Erythroblast (primary cell): ENCODE data around the gene RAD51B.

Experiments used
- DNase-seq, 2 experiments: peaks; one replicate each; lab custom pipeline; 2025; lab: John Stamatoyannopoulos, UW
- GATA1 ChIP-seq: IDR thresholded peaks from 2 replicates; pipeline ENCODE4 v1.6.1; 2011; ENCODE audit warnings: low read depth, mild to moderate bottlenecking, control low read depth, low read length, moderate library complexity
- POLR2A ChIP-seq: IDR thresholded peaks from 2 replicates; pipeline ENCODE4 v1.6.1; 2011; ENCODE audit warnings: mild to moderate bottlenecking, low read length

Gene RAD51B

GRCh38 chr14:68708343-68708742 lies 888.8 kb downstream of the RAD51B start:
- no peak for DNase-seq
- no peak for TF ChIP-seq POLR2A
- no peak for TF ChIP-seq GATA1

GRCh38 chr14:68709007-68709406 lies 889.4 kb downstream of the RAD51B start:
- TF ChIP-seq GATA1: no peak
- no peak for TF ChIP-seq POLR2A

GRCh38 chr14:68710776-68711175 lies 891.2 kb downstream of the RAD51B start:
- no peak for TF ChIP-seq GATA1
- no peak for TF ChIP-seq POLR2A

More at GRCh38 chr14:68709007-68709406, 889.4 kb downstream of the RAD51B start:
- no peak for DNase-seq

GRCh38 chr14:68711561-68712309 lies 892.2 kb downstream of the RAD51B start:
- TF ChIP-seq POLR2A: no peak
- no peak for TF ChIP-seq GATA1
- DNase-seq: no peak

More at GRCh38 chr14:68710776-68711175, 891.2 kb downstream of the RAD51B start:
- peak; percentile 11 to 25 for DNase-seq

GRCh38 chr14:68712703-68713370 lies 893.3 kb downstream of the RAD51B start:
- TF ChIP-seq POLR2A (no peak), GATA1 (no peak)
- DNase-seq: no peak

- TF ChIP-seq POLR2A (no peak), GATA1 (no peak)
- DNase-seq: no peak
Observed at GRCh38 chr14:68713782-68714181, 894.2 kb downstream of the RAD51B start.

GRCh38 chr14:68714991-68715924 lies 895.7 kb downstream of the RAD51B start:
- peak; percentile 31 to 34 for DNase-seq
- TF ChIP-seq GATA1 (no peak), POLR2A (no peak)

- no peak for DNase-seq
- TF ChIP-seq GATA1 (no peak), POLR2A (no peak)
Observed at GRCh38 chr14:68716698-68717097, 897.1 kb downstream of the RAD51B start.

GRCh38 chr14:68718023-68718990 lies 898.7 kb downstream of the RAD51B start:
- TF ChIP-seq GATA1: no peak
- TF ChIP-seq POLR2A: no peak
- DNase-seq: peak; percentile 12 to 26

- TF ChIP-seq GATA1 (no peak), POLR2A (no peak)
- DNase-seq: peak; percentile 27 to 77
Observed at GRCh38 chr14:68719634-68720384, 900.2 kb downstream of the RAD51B start.

- TF ChIP-seq POLR2A (no peak), GATA1 (no peak)
- DNase-seq: no peak
Observed at GRCh38 chr14:68722186-68722585, 902.6 kb downstream of the RAD51B start.

GRCh38 chr14:68722968-68723566 lies 903.5 kb downstream of the RAD51B start:
- TF ChIP-seq POLR2A (no peak), GATA1 (no peak)

More at GRCh38 chr14:68722968-68723566, 903.5 kb downstream of the RAD51B start:
- DNase-seq: no peak
